Astrocyte (in vitro differentiated cells and primary cell): ENCODE measurements around the gene EXOC6. TPM values are rescaled to one million over a fixed set of nuclear protein-coding genes. Genes with fewer than 3 reads are reported as not detected.

ENCODE experiments used
- DNase-seq: peaks from one replicate; pipeline ENCODE4 v3.0.0-alpha.2; 2010; ENCODE audit warnings: low read depth
- FAIRE-seq: peaks from 2 replicates; lab custom pipeline; 2011; peaks lifted over from hg19 to GRCh38; lab: Jason Lieb, UNC
- H2AFZ ChIP-seq: 2 replicates; pipeline ENCODE4 v1.6.0; 2012; ENCODE audit warnings: low read depth, low read length, inconsistent platforms
- H3K27ac ChIP-seq: 2 replicates; pipeline ENCODE4 v1.5.1; 2011; ENCODE audit warnings: low read depth, low read length, inconsistent platforms
- H3K27me3 ChIP-seq: 2 replicates; pipeline ENCODE4 v1.6.0; 2011; ENCODE audit warnings: low read length, inconsistent platforms; ENCODE audit not compliant: insufficient read depth
- H3K36me3 ChIP-seq: 2 replicates; pipeline ENCODE4 v1.5.1; 2011; ENCODE audit warnings: low read length, inconsistent platforms; ENCODE audit not compliant: insufficient read depth
- H3K4me1 ChIP-seq: 2 replicates; pipeline ENCODE4 v1.5.1; 2011; ENCODE audit warnings: low read length, inconsistent platforms; ENCODE audit not compliant: insufficient read depth
- H3K4me2 ChIP-seq: 2 replicates; pipeline ENCODE4 v1.6.0; 2012; ENCODE audit warnings: low read length, inconsistent platforms
- H3K4me3 ChIP-seq: 2 replicates; pipeline ENCODE4 v1.5.1; 2011; ENCODE audit warnings: low read depth, mild to moderate bottlenecking, low read length, inconsistent platforms; ENCODE audit not compliant: insufficient read depth
- H3K79me2 ChIP-seq: 2 replicates; pipeline ENCODE4 v1.6.0; 2012; ENCODE audit warnings: mild to moderate bottlenecking, low read length, inconsistent platforms; ENCODE audit not compliant: insufficient read depth
- H3K9ac ChIP-seq: 2 replicates; pipeline ENCODE4 v1.6.0; 2012; ENCODE audit warnings: mild to moderate bottlenecking, low read length, inconsistent platforms
- H3K9me3 ChIP-seq: 2 replicates; pipeline ENCODE4 v1.5.1; 2012; ENCODE audit warnings: low read depth, mild to moderate bottlenecking, low read length, inconsistent platforms; ENCODE audit not compliant: insufficient read depth
- H4K20me1 ChIP-seq: 2 replicates; pipeline ENCODE4 v1.6.0; 2012; ENCODE audit warnings: low read length, inconsistent platforms; ENCODE audit not compliant: insufficient read depth
- H3K27ac Mint-ChIP-seq: one replicate; pipeline ENCODE4 v1.8.0; 2021; ENCODE audit warnings: mild to moderate bottlenecking, mixed read lengths; ENCODE audit not compliant: unreplicated experiment
- H3K27me3 Mint-ChIP-seq: one replicate; pipeline ENCODE4 v1.8.0; 2021; ENCODE audit warnings: low read depth, mixed read lengths; ENCODE audit not compliant: unreplicated experiment
- H3K36me3 Mint-ChIP-seq: one replicate; pipeline ENCODE4 v1.8.0; 2021; ENCODE audit warnings: low read depth, mixed read lengths; ENCODE audit not compliant: unreplicated experiment
- H3K4me1 Mint-ChIP-seq: one replicate; pipeline ENCODE4 v1.8.0; 2021; ENCODE audit warnings: low read depth, mixed read lengths; ENCODE audit not compliant: unreplicated experiment
- H3K4me3 Mint-ChIP-seq: one replicate; pipeline ENCODE4 v1.8.0; 2021; ENCODE audit warnings: mild to moderate bottlenecking, moderate library complexity, mixed read lengths; ENCODE audit not compliant: unreplicated experiment
- H3K9me3 Mint-ChIP-seq: one replicate; pipeline ENCODE4 v1.8.0; 2021; ENCODE audit warnings: mild to moderate bottlenecking, mixed read lengths; ENCODE audit not compliant: unreplicated experiment
- CTCF ChIP-seq: IDR thresholded peaks from 2 replicates; pipeline ENCODE4 v1.5.1; 2011; ENCODE audit warnings: low read depth, mild to moderate bottlenecking, inconsistent platforms, low read length, moderate library complexity; ENCODE audit not compliant: insufficient read depth
- EZH2 ChIP-seq: IDR thresholded peaks from 2 replicates; pipeline ENCODE4 v1.6.1; 2012; ENCODE audit warnings: mild to moderate bottlenecking, low read length, inconsistent platforms; ENCODE audit not compliant: insufficient read depth
- total RNA-seq: library from RNA; stranded (reverse); gene quantifications from 2 replicates; pipeline ENCODE4 v1.2.1, GENCODE V29; 2021

EXOC6 gene
- total RNA-seq, 1 donor from 2014 or later = 4.9 TPM

- no peak for TF ChIP-seq EZH2
- TF ChIP-seq CTCF = no peak
- Mint-ChIP-seq H3K36me3 (no peaks in the 10 kb centered on the region), H3K4me3 (no peak overlapping the region)
Observed at GRCh38 chr10:92886334-92886961, 38.1 kb downstream of the EXOC6 start.

GRCh38 chr10:92890471-92890870, 42.2 kb downstream of the EXOC6 start:
- H3K4me3 ChIP-seq = no peak overlapping the region
- no peaks in the 10 kb centered on the region for H3K27me3 Mint-ChIP-seq
- H3K4me3 Mint-ChIP-seq = no peak overlapping the region
- no peaks in the 10 kb centered on the region for H3K36me3 Mint-ChIP-seq
- H3K27me3 ChIP-seq = no peaks in the 10 kb centered on the region
- H3K9me3 ChIP-seq = no peaks in the 10 kb centered on the region
- H3K9ac ChIP-seq = no peak overlapping the region
- H3K27ac Mint-ChIP-seq = no peak overlapping the region
- FAIRE-seq = no peak
- TF ChIP-seq EZH2 = no peak
- TF ChIP-seq CTCF = no peak
- no peak overlapping the region for H3K4me2 ChIP-seq
- H3K4me1 Mint-ChIP-seq = peaks cover 15% of the 10 kb centered on the region
- peaks cover 13% of the 10 kb centered on the region for H4K20me1 ChIP-seq
- no peak for DNase-seq
- H3K4me1 ChIP-seq = peaks cover 12% of the 10 kb centered on the region
- no peaks in the 10 kb centered on the region for H3K36me3 ChIP-seq
- H2AFZ ChIP-seq = no peak overlapping the region
- H3K9me3 Mint-ChIP-seq = no peaks in the 10 kb centered on the region
- H3K79me2 ChIP-seq = no peaks in the 10 kb centered on the region
- no peak overlapping the region for H3K27ac ChIP-seq

More at GRCh38 chr10:92886334-92886961, 38.1 kb downstream of the EXOC6 start:
- no peak for FAIRE-seq
- Mint-ChIP-seq H3K4me1 (peaks cover 5% of the 10 kb centered on the region), H3K9me3 (no peaks in the 10 kb centered on the region), H3K27ac (no peak overlapping the region), H3K27me3 (no peaks in the 10 kb centered on the region)
- no peak overlapping the region for H2AFZ ChIP-seq
- no peaks in the 10 kb centered on the region for H3K79me2 ChIP-seq
- H3K4me3 ChIP-seq = no peak overlapping the region
- H4K20me1 ChIP-seq = peaks cover 6% of the 10 kb centered on the region
- H3K27ac ChIP-seq = no peak overlapping the region
- H3K36me3 ChIP-seq = no peaks in the 10 kb centered on the region
- DNase-seq = peak; percentile 12
- no peak overlapping the region for H3K9ac ChIP-seq
- H3K9me3 ChIP-seq = no peaks in the 10 kb centered on the region
- H3K4me2 ChIP-seq = no peak overlapping the region
- no peaks in the 10 kb centered on the region for H3K4me1 ChIP-seq
- H3K27me3 ChIP-seq = no peaks in the 10 kb centered on the region

GRCh38 chr10:92891885-92892690, 43.8 kb downstream of the EXOC6 start:
- H3K27me3 Mint-ChIP-seq = no peaks in the 10 kb centered on the region
- H3K27ac Mint-ChIP-seq = no peak overlapping the region
- H2AFZ ChIP-seq = no peak overlapping the region
- peaks cover 12% of the 10 kb centered on the region for H3K4me1 ChIP-seq
- H3K9ac ChIP-seq = no peak overlapping the region
- H3K36me3 Mint-ChIP-seq = no peaks in the 10 kb centered on the region
- peak overlapping the region; percentile 52 for H3K4me2 ChIP-seq
- H3K27ac ChIP-seq = no peak overlapping the region
- no peak overlapping the region for H3K4me3 ChIP-seq
- H3K9me3 Mint-ChIP-seq = no peaks in the 10 kb centered on the region
- peaks cover 13% of the 10 kb centered on the region for H4K20me1 ChIP-seq
- TF ChIP-seq CTCF (no peak), EZH2 (no peak)
- no peaks in the 10 kb centered on the region for H3K27me3 ChIP-seq
- H3K79me2 ChIP-seq = no peaks in the 10 kb centered on the region
- H3K36me3 ChIP-seq = no peaks in the 10 kb centered on the region
- peaks cover 10% of the 10 kb centered on the region for H3K4me1 Mint-ChIP-seq
- H3K9me3 ChIP-seq = no peaks in the 10 kb centered on the region
- FAIRE-seq (peak; percentile 92), DNase-seq (peak; percentile 80)
- no peak overlapping the region for H3K4me3 Mint-ChIP-seq
